Endometrial microvascular endothelial cells (primary cell): ENCODE data around the gene CRTC1. TPM values are rescaled to one million over a fixed set of nuclear protein-coding genes. Genes with fewer than 3 reads are reported as not detected.
"Not testable (repeated sequence)": the region's sequence is repeated elsewhere in the genome, so short reads cannot be mapped to it uniquely, and the experiment has no call there.

Experiments used
- in situ Hi-C: cut with HindIII; loops from 2 replicates; pipeline ENCODE4 v1.10.0; 2017; ENCODE audit warnings: low sequenced_read_pairs, low pct_unique_long_range_greater_than_20kb; ENCODE audit errors: inconsistent ontology term
- total RNA-seq: library from RNA; depleted of rRNA; stranded (reverse); fragments of >200 nt; gene quantifications from one replicate; pipeline ENCODE4 v1.2.3, GENCODE V29; 2015; ENCODE audit errors: inconsistent ontology term

The CRTC1 gene
- total RNA-seq, 1 donor from 2014 or later = 2.3 TPM

GRCh38 chr19:18802354-18802753 lies 118.9 kb downstream of the CRTC1 start:
- in situ Hi-C loops = no loop called here

GRCh38 chr19:18803550-18804138 lies 120.2 kb downstream of the CRTC1 start:
- in situ Hi-C loops = no loop called here

DNA sequence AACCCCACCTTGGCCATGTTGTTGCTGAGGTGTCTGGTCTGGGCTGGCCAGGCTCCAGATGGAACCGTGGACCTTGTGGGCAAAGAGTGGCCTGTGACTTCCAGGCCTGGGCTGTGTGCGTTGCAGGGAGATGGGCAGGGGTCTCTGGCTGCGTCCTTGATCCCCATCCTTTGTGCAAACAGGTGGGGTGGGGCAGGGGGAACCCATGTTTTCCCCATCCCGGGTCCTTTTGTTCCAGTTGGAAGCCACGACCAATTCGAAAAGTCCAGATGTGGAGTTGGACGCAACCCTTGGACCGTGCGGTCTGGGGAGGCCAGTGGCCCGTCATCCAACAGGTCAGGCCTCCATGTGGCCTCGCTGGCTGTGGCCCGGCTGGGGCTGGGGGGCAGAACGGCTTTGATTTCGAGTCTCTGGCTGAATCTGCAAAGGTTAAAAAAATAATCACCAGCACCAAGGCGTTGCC lies 120.7 kb downstream of the CRTC1 start:
- in situ Hi-C loops = no loop called here

GRCh38 chr19:18804643-18805042 lies 121.2 kb downstream of the CRTC1 start:
- in situ Hi-C loops = no loop called here

- in situ Hi-C loops = no loop called here
These were observed 124.4 kb downstream of the CRTC1 start for GRCh38 chr19:18807861-18808331.

- in situ Hi-C loops = no loop called here
These were observed 125.8 kb downstream of the CRTC1 start for GRCh38 chr19:18809149-18809868.

DNA sequence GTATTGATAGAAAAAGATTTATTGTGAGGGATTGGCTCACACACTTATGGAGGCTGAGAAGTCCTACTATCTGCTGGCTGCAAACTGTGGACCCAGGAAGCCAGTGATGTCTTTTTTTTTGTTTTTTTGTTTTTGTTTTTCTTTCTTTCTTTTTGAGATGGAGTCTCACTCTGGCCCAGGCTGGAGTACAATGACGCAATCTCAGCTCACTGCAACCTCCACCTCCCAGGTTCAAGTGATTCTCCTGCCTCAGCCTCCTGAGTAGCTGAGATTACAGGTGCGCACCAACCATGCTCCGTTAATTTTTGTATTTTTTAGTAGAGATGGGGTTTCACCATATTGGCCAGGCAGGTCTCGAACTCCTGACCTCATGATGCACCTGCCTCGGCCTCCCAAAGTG lies 128.2 kb downstream of the CRTC1 start:
- in situ Hi-C loops = not testable (repeated sequence)

GRCh38 chr19:18814063-18814462 lies 130.6 kb downstream of the CRTC1 start:
- in situ Hi-C loops = no loop called here

- in situ Hi-C loops = no loop called here
These were observed 132.2 kb downstream of the CRTC1 start for GRCh38 chr19:18815673-18816072.

GRCh38 chr19:18816645-18817044 lies 133.2 kb downstream of the CRTC1 start:
- in situ Hi-C loops = not testable (repeated sequence)

- in situ Hi-C loops = no loop called here
These were observed 134.1 kb downstream of the CRTC1 start for GRCh38 chr19:18817574-18817973.

DNA sequence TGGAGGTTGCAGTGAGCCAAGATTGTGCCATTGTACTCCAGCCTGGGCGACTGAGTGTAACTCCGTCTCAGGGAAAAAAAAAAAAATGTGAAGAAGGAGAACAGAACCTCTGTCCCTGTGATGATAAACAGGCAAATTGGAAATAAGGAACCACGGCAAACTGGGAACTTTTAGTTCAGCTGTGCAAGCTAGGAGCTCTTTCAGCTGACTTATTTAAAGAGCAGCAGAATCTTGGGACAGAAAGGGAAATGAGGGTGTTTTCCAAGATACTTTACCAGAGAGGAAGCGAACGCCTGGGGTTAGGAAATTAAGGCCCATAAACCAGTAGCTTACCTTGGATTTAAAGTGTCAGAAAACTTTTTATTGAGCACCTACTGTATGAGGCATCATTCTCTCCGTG lies 145.3 kb downstream of the CRTC1 start:
- in situ Hi-C loops = no loop called here

DNA sequence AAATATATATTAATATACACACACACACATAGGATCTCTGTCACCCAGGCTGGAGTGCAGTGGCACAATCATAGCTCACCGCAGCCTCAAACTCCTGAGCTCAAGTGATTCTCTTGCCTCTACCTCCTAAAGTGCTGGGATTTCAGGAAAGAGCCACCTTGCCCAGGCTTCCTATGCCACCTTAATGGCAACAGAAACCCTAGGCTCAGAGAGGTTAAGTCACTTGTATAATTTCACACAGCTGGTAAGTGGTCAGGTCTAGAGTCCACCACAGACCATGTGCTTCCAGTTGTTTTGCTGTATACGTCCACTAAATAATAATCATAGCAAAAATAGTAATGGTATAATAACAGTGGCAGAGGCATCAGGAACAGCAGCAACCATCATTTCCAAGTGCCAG lies 147.0 kb downstream of the CRTC1 start:
- in situ Hi-C loops = no loop called here

- in situ Hi-C loops = no loop called here
These were observed 148.2 kb downstream of the CRTC1 start, which contains the start of gene UPF1 for GRCh38 chr19:18831524-18832305. UPF1 (plus strand) TSS chr19:18831959; CDS start chr19:18832210, 251 bp downstream.

Other genes starting within 250 kb of the CRTC1 start
- 22.4 TPM for gene ISYNA1, start 245.5 kb upstream of the CRTC1 start, total RNA-seq
- 18.6 TPM for gene ELL, start 161.6 kb upstream of the CRTC1 start, total RNA-seq
- gene FKBP8, start 140.1 kb upstream of the CRTC1 start, total RNA-seq = 223 TPM
- 194 TPM for gene KXD1, start 125.8 kb upstream of the CRTC1 start, total RNA-seq
- gene UBA52, start 111.8 kb upstream of the CRTC1 start, total RNA-seq = 931 TPM
- gene REX1BD, start 94.9 kb upstream of the CRTC1 start, total RNA-seq = 65.9 TPM
- gene CRLF1, start 76.9 kb upstream of the CRTC1 start, total RNA-seq = 0.84 TPM
- not detected for gene TMEM59L, start 70.8 kb upstream of the CRTC1 start, total RNA-seq
- 1.5 TPM for gene KLHL26, start 46.7 kb upstream of the CRTC1 start, total RNA-seq
- not detected for gene COMP, start 107.6 kb downstream of the CRTC1 start, total RNA-seq
- 51.3 TPM for gene UPF1, start 148.3 kb downstream of the CRTC1 start, total RNA-seq
- gene CERS1, start 212.5 kb downstream of the CRTC1 start, total RNA-seq = not detected
- 281 TPM for gene COPE, start 235.7 kb downstream of the CRTC1 start, total RNA-seq
- 97.8 TPM for gene DDX49, start 236.0 kb downstream of the CRTC1 start, total RNA-seq